Measurements from ENCODE around the gene CLHC1.

CLHC1 gene

GRCh38 chr2:55236992-55237543 is 5.0 kb upstream of the CLHC1 start:
- DNase-seq (ENCODE audit: low read depth): no peak
- TF ChIP-seq, protein P1, sequence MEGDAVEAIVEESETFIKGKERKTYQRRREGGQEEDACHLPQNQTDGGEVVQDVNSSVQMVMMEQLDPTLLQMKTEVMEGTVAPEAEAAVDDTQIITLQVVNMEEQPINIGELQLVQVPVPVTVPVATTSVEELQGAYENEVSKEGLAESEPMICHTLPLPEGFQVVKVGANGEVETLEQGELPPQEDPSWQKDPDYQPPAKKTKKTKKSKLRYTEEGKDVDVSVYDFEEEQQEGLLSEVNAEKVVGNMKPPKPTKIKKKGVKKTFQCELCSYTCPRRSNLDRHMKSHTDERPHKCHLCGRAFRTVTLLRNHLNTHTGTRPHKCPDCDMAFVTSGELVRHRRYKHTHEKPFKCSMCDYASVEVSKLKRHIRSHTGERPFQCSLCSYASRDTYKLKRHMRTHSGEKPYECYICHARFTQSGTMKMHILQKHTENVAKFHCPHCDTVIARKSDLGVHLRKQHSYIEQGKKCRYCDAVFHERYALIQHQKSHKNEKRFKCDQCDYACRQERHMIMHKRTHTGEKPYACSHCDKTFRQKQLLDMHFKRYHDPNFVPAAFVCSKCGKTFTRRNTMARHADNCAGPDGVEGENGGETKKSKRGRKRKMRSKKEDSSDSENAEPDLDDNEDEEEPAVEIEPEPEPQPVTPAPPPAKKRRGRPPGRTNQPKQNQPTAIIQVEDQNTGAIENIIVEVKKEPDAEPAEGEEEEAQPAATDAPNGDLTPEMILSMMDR (conservative IDR thresholded peaks at IDR 0.05; ENCODE audit: low read depth, low read length): no peak
- H3K4me3 ChIP-seq (ENCODE audit: low read length): no peak overlapping the region

DNA sequence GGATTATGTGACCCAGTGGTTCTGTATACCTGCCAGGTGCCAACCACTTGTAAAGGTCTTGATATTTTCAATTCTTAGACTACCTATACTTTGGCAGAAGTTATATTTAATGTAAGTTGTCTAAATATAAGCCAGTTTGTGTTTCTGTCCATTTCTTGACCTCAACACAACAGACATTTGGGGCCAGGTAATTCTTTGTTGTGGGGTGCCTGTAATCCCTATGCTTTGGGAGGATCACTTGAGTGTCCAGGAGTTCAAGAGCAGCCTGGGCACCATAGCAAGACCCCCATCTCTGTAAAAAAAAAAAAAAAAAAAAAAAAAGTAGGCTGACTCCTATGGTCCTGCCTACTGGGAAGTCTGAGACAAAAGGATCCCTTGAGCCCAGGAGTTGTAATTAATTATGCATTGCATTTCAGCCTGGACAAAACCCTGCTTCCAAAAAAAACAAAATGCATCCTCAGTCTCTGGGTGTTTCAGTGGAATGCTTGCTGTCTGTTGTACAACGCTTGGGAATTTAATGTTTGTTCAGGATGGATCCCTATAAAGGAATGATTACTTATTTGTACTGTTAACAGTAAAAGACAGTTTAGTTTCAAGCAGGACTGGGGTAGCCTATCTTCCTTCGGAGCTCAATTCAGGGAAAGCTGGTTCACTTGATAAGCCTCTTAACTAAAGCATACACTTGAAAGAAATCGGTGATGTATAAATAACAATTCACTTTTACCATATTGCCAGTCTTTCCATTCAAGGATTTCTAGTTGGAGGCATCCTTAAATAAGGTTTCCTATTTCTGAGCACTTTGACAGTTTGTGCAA is 3.8 kb upstream of the CLHC1 start:
- no peak overlapping the region for H3K4me3 ChIP-seq (ENCODE audit: low read length)
- DNase-seq (ENCODE audit: low read depth): no peak
- TF ChIP-seq, protein P1 (conservative IDR thresholded peaks at IDR 0.05; ENCODE audit: low read depth, low read length): no peak

DNA sequence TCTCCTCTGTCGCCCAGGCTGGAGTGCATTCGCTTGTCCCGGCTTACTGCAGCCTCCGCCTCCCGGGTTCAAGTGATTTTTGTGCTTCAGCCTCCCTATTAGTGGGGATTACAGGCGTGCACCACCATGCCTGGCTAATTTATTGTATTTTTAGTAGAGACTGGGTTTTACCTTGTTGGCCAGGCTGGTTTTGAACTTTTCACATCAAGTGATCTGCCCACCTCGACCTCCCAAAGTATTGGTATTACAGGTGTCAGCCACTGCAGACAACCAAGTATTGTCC is 1.5 kb upstream of the CLHC1 start:
- peak overlapping the region; percentile 100 for H3K4me3 ChIP-seq (ENCODE audit: low read length)
- DNase-seq (ENCODE audit: low read depth): no peak
- TF ChIP-seq, protein P1 (conservative IDR thresholded peaks at IDR 0.05; ENCODE audit: low read depth, low read length): no peak

DNA sequence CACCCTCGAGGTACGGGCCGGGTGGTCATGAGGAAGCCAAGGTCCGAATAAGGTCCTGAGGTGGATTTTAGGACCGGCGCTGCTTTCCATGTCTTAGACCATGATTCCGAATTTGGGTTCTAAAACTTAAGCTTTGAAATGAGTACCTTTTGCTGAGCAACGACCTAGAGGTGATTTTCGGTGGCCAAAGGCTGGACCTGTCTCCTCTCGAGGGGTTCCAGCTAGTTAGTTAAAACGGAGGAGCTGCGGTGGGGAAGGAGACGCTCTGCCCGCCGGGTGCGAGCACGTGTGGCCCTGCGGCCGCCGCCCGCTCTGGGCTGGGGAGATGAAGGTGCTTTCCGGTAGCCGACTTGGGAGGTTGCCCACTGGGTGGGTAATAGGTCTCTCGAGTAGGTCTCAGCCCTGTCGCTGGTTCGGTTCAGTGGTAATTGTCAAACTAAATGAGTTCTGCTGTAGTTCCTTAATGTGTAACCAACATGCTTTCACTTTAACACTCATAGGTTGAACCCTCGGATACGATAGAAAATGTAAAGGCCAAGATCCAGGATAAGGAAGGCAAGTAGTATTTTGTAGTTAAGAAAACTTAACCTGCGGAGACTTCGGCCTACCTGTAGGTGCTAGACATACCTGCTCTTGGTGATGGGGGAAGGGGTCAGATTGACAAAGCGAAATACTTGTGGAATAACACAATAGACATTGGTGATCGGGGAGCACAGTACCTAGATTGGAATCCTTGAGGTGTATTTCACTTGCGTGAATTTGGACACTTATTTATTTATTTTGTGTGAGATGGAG is 967 bp upstream of the CLHC1 start:
- TF ChIP-seq, protein P1 (conservative IDR thresholded peaks at IDR 0.05; ENCODE audit: low read depth, low read length): no peak

DNA sequence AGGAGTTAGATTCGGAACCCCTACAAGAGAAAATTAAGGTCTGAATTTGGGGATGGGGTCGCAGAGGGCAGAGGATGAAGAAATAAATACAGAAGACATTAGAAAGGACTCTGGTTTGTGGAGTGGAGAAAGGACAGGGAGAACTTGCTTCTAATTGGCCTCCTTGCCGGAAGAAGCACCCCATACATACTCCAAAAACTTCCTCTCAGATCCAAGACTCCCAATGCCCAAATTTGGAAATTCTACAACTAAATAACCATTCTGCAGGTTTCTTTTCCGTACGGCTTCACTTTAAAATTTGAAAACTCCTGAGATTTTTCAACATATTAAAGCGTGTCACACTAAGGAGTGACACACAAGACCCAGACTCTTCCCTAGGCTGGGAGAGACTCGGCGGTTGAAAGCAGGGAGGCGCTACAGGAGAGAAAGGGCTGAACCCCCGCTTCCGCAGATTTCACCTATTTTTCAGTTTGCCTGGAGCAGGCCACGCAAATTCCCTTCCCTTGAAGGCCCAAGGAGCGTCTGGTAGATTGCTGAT is 478 bp downstream of the CLHC1 start:
- DNase-seq (ENCODE audit: low read depth): no peak
- TF ChIP-seq, protein P1 (conservative IDR thresholded peaks at IDR 0.05; ENCODE audit: low read depth, low read length): no peak
- H3K4me3 ChIP-seq (ENCODE audit: low read length): peak overlapping the region; percentile 100

More for the DNA sequence above, 967 bp upstream of the CLHC1 start:
- DNase-seq (ENCODE audit: low read depth): no peak
- peak overlapping the region; percentile 100 for H3K4me3 ChIP-seq (ENCODE audit: low read length)

GRCh38 chr2:55230551-55230950 is 1.5 kb downstream of the CLHC1 start:
- DNase-seq (ENCODE audit: low read depth): no peak
- no peak overlapping the region for H3K4me3 ChIP-seq (ENCODE audit: low read length)
- TF ChIP-seq, protein P1 (conservative IDR thresholded peaks at IDR 0.05; ENCODE audit: low read depth, low read length): no peak
